GM19468 (cell line): ENCODE data around the gene TRIM32.

Experiments used
- ATAC-seq: cut with Tn5 transposase; IDR thresholded peaks from one replicate; pipeline ENCODE4 v1.9.1; 2021; ENCODE audit warnings: mild to moderate bottlenecking, moderate library complexity, moderate number of reproducible peaks; ENCODE audit not compliant: unreplicated experiment; ENCODE audit errors: extremely low read depth

TRIM32 gene

GRCh38 chr9:116749772-116750171, 62.7 kb downstream of the TRIM32 start:
- ATAC-seq: no peak

DNA sequence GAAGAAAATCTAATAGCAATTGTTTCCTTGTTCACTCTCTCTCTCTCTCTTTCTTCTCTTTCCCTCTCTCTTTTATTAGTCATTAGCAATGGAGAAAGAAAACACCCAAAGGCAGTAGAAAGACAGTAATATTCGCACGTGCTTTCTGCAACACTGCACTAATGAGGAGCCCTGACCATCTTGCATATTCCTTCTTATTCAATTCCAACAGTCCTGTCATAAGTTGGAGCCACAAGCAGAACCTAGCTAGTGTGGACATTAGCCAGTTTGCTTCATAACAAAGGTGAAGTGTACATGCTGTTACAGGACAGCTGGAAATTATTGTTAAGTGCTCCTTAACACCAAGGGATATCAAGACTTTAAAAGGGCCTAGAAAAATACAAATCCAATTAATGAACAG, 63.4 kb downstream of the TRIM32 start:
- ATAC-seq: no peak
